Ascending aorta (tissue), 2 donors: ENCODE results near the gene ARSG. TPM values are rescaled to one million over a fixed set of nuclear protein-coding genes. Genes with fewer than 3 reads are reported as not detected.

Experiments used
- DNase-seq, 2 donors: peaks; one replicate each; pipeline ENCODE4 v3.0.0-alpha.2; 2019; ENCODE audit warnings: low spot score in 2 of 2
- H3K27ac ChIP-seq, 2 donors: fragments of 200-600 bp; sonication (generic); one replicate each; pipeline ENCODE4 v1.5.1; 2016 to 2017; ENCODE audit warnings: mild to moderate bottlenecking in 1 of 2
- H3K27me3 ChIP-seq: fragments of 200-600 bp; sonication (generic); one replicate; pipeline ENCODE4 v1.5.1; 2017
- H3K36me3 ChIP-seq, 2 donors: fragments of 200-600 bp; sonication (generic); one replicate each; pipeline ENCODE4 v1.5.1; 2016
- H3K4me1 ChIP-seq, 2 donors: fragments of 200-600 bp; sonication (generic); one replicate each; pipeline ENCODE4 v1.5.1; 2016 to 2017; ENCODE audit warnings: mild to moderate bottlenecking in 1 of 2
- H3K4me3 ChIP-seq, 2 donors: fragments of 200-600 bp; sonication (generic); one replicate each; pipeline ENCODE4 v1.5.1; 2016 to 2017; ENCODE audit warnings: mild to moderate bottlenecking in 1 of 2
- H3K9me3 ChIP-seq, 2 donors: fragments of 200-600 bp; sonication (generic); one replicate each; pipeline ENCODE4 v1.5.1; 2016
- CTCF ChIP-seq, 3 experiments: fragments of 200-600 bp in 2 of 3; fragments of 450-650 bp in 1 of 3; sonication (generic) in 2 of 3; IDR thresholded peaks; one replicate each; pipeline ENCODE4 v1.5.1; 2016 to 2019; ENCODE audit warnings: antibody characterized with exemption in 3 of 3, mild to moderate bottlenecking in 1 of 3, moderate library complexity in 1 of 3
- intact Hi-C: fragments of 100-400 bp; cut with DNase I; formaldehyde crosslinking; loops from one replicate; pipeline ENCODE4 v1.15.1; 2023
- total RNA-seq: library from RNA; depleted of rRNA; stranded (reverse); fragments of >200 nt; gene quantifications from one replicate; pipeline ENCODE4 v1.1.0, GENCODE V29; 2016

ARSG gene
- total RNA-seq, 1 donor from 2014 or later, result 7.3 TPM

- no peaks in the 10 kb centered on the region for H3K4me1 ChIP-seq
- H3K9me3 ChIP-seq, result no peaks in the 10 kb centered on the region
- H3K27ac ChIP-seq, result no peak overlapping the region
- H3K27me3 ChIP-seq, result no peaks in the 10 kb centered on the region
- no peak for DNase-seq
- intact Hi-C loops, result no loop called here
- H3K4me3 ChIP-seq, result no peak overlapping the region
- TF ChIP-seq CTCF (IDR thresholded peaks at IDR 0.05), result no peak
- H3K36me3 ChIP-seq, result peaks cover 16 to 54% of the 10 kb centered on the region in 2 donors
These were observed 149.2 kb downstream of the ARSG start for GRCh38 chr17:68440526-68440925.

- Histone ChIP-seq H3K4me1 (no peaks in the 10 kb centered on the region), H3K27ac (peak overlapping the region; percentile 38 to 55), H3K9me3 (no peaks in the 10 kb centered on the region), H3K4me3 (no peak overlapping the region), H3K27me3 (no peaks in the 10 kb centered on the region), H3K36me3 (peaks cover 19 to 53% of the 10 kb centered on the region in 2 donors)
- TF ChIP-seq CTCF (IDR thresholded peaks at IDR 0.05), result no peak
- DNase-seq, result no peak
- intact Hi-C loops, result no loop called here
These were observed 149.9 kb downstream of the ARSG start for GRCh38 chr17:68441070-68441770.

- H3K27ac ChIP-seq, result no peak overlapping the region
- intact Hi-C loops, result no loop called here
- peaks cover 40 to 74% of the 10 kb centered on the region in 2 donors for H3K36me3 ChIP-seq
- H3K9me3 ChIP-seq, result no peaks in the 10 kb centered on the region
- no peak for TF ChIP-seq CTCF (IDR thresholded peaks at IDR 0.05)
- H3K4me1 ChIP-seq, result no peaks in the 10 kb centered on the region
- no peaks in the 10 kb centered on the region for H3K27me3 ChIP-seq
- H3K4me3 ChIP-seq, result no peak overlapping the region
- no peak for DNase-seq
These were observed 152.7 kb downstream of the ARSG start for GRCh38 chr17:68443972-68444464.

GRCh38 chr17:68445671-68446070, 154.4 kb downstream of the ARSG start:
- Histone ChIP-seq H3K4me1 (no peaks in the 10 kb centered on the region), H3K27ac (no peak overlapping the region), H3K4me3 (no peak overlapping the region), H3K27me3 (no peaks in the 10 kb centered on the region), H3K36me3 (peaks cover 55 to 85% of the 10 kb centered on the region in 2 donors), H3K9me3 (no peaks in the 10 kb centered on the region)
- intact Hi-C loops, result no loop called here
- DNase-seq, result no peak
- TF ChIP-seq CTCF (IDR thresholded peaks at IDR 0.05), result no peak

GRCh38 chr17:68446626-68447041, 155.3 kb downstream of the ARSG start:
- no peaks in the 10 kb centered on the region for H3K4me1 ChIP-seq
- H3K27ac ChIP-seq, result no peak overlapping the region
- TF ChIP-seq CTCF (IDR thresholded peaks at IDR 0.05), result no peak
- no peak for DNase-seq
- H3K4me3 ChIP-seq, result no peak overlapping the region
- intact Hi-C loops, result no loop called here
- no peaks in the 10 kb centered on the region for H3K27me3 ChIP-seq
- H3K36me3 ChIP-seq, result peaks cover 59 to 86% of the 10 kb centered on the region in 2 donors
- H3K9me3 ChIP-seq, result no peaks in the 10 kb centered on the region
